IMR-90 (cell line): ENCODE data around the gene CTPS1. TPM values are rescaled to one million over a fixed set of nuclear protein-coding genes. Genes with fewer than 3 reads are reported as not detected.

Experiments
- ATAC-seq: fragments of 200-7000 bp; cut with Tn5 transposase; 2 replicates; pipeline ENCODE4 v1.9.1; 2020; ENCODE audit warnings: low read depth, mild to moderate bottlenecking, moderate library complexity
- BruUV-seq: library from RNA; stranded (reverse); fragments of 400-500 nt; replicated peaks from 2 replicates; lab custom pipeline; 2021; lab: Mats Ljungman, UMichigan
- CTCF ChIA-PET: fragments of 300-600 bp; formaldehyde crosslinking; extraction: SDS; loops from one replicate; lab custom pipeline; 2021; ENCODE audit warnings: antibody characterized with exemption; lab: Yijun Ruan, JAX
- POLR2A ChIA-PET: fragments of 300-600 bp; sonication (Branson Sonifier 250); formaldehyde crosslinking; loops from one replicate; lab custom pipeline; 2022; ENCODE audit warnings: antibody characterized with exemption; ENCODE audit not compliant: unreplicated experiment; lab: Charles Lee
- DNase-seq: peaks from one replicate; pipeline ENCODE4 v3.0.0; 2013
- H2AFZ ChIP-seq: replicated peaks from 2 replicates; pipeline ENCODE3; 2013; ENCODE audit warnings: low read length, mild to moderate bottlenecking; ENCODE audit not compliant: poor library complexity
- H2AK5ac ChIP-seq: 2 replicates; pipeline ENCODE4 v1.6.1; 2013; ENCODE audit warnings: low read depth, low read length, inconsistent platforms
- H2AK9ac ChIP-seq: replicated peaks from 2 replicates; pipeline ENCODE3; 2013; ENCODE audit warnings: mild to moderate bottlenecking, low read depth, low read length, moderate library complexity; ENCODE audit not compliant: poor library complexity
- H2BK120ac ChIP-seq: 2 replicates; pipeline ENCODE4 v1.6.1; 2013; ENCODE audit warnings: low read depth, low read length, inconsistent platforms
- H2BK15ac ChIP-seq: 3 replicates; pipeline ENCODE4 v1.6.1; 2013; ENCODE audit warnings: low read depth, low read length, inconsistent platforms
- H2BK20ac ChIP-seq: 2 replicates; pipeline ENCODE4 v1.6.1; 2013; ENCODE audit warnings: low read depth, mild to moderate bottlenecking, inconsistent platforms, low read length, moderate library complexity
- H2BK5ac ChIP-seq: 2 replicates; pipeline ENCODE4 v1.6.1; 2013; ENCODE audit warnings: mild to moderate bottlenecking, low read depth, low read length, inconsistent platforms; ENCODE audit not compliant: poor library complexity, severe bottlenecking
- H3K14ac ChIP-seq: replicated peaks from 2 replicates; pipeline ENCODE4 v1.6.1; 2013; ENCODE audit warnings: low read depth, low read length, inconsistent platforms
- H3K18ac ChIP-seq: 2 replicates; pipeline ENCODE4 v1.6.1; 2013; ENCODE audit warnings: low read depth, low read length, control low read depth
- H3K23ac ChIP-seq: 2 replicates; pipeline ENCODE4 v1.6.1; 2013; ENCODE audit warnings: low read depth, low read length, inconsistent platforms
- H3K27ac ChIP-seq: 2 replicates; pipeline ENCODE4 v1.5.1; 2013; ENCODE audit warnings: mild to moderate bottlenecking, control low read depth, low read length; ENCODE audit not compliant: insufficient read depth
- H3K27me3 ChIP-seq: 2 replicates; pipeline ENCODE4 v1.6.1; 2013; ENCODE audit warnings: low read length; ENCODE audit not compliant: control insufficient read depth, insufficient read depth
- H3K36me3 ChIP-seq: 2 replicates; pipeline ENCODE4 v1.6.1; 2013; ENCODE audit warnings: low read length, mixed read lengths; ENCODE audit not compliant: control insufficient read depth, insufficient read depth
- H3K4ac ChIP-seq: 2 replicates; pipeline ENCODE4 v1.6.1; 2013; ENCODE audit warnings: low read depth, low read length, inconsistent platforms
- H3K4me1 ChIP-seq: 2 replicates; pipeline ENCODE4 v1.6.1; 2013; ENCODE audit warnings: low read length, mixed read lengths; ENCODE audit not compliant: control insufficient read depth, insufficient read depth
- H3K4me2 ChIP-seq: 2 replicates; pipeline ENCODE4 v1.6.1; 2013; ENCODE audit warnings: low read depth, mild to moderate bottlenecking, control low read depth, low read length, moderate library complexity
- H3K4me3 ChIP-seq: 2 replicates; pipeline ENCODE4 v1.5.1; 2013; ENCODE audit warnings: low read depth, mild to moderate bottlenecking, control low read depth, low read length, moderate library complexity; ENCODE audit not compliant: insufficient read depth
- H3K56ac ChIP-seq: 2 replicates; pipeline ENCODE4 v1.6.1; 2013; ENCODE audit warnings: low read length, inconsistent platforms; ENCODE audit not compliant: insufficient read depth; ENCODE audit errors: extremely low read depth
- H3K79me1 ChIP-seq, 2 experiments: 2 replicates each; pipeline ENCODE4 v1.6.1; 2013; ENCODE audit warnings: low read length in 2 of 2, inconsistent platforms in 1 of 2, low read depth in 1 of 2
- H3K9ac ChIP-seq: 2 replicates; pipeline ENCODE4 v1.6.1; 2013; ENCODE audit warnings: low read depth, low read length, control low read depth
- H3K9me1 ChIP-seq: 2 replicates; pipeline ENCODE4 v1.6.1; 2013; ENCODE audit warnings: low read length, inconsistent platforms; ENCODE audit not compliant: insufficient read depth
- H3K9me3 ChIP-seq: 2 replicates; pipeline ENCODE4 v1.6.1; 2013; ENCODE audit warnings: low read length; ENCODE audit not compliant: control insufficient read depth, insufficient read depth
- H4K20me1 ChIP-seq: 2 replicates; pipeline ENCODE4 v1.6.1; 2013; ENCODE audit warnings: low read length, inconsistent platforms; ENCODE audit not compliant: insufficient read depth
- H4K5ac ChIP-seq: 2 replicates; pipeline ENCODE4 v1.6.1; 2013; ENCODE audit warnings: mild to moderate bottlenecking, low read depth, low read length, control low read depth
- H4K8ac ChIP-seq, 2 experiments: 2 replicates each; pipeline ENCODE4 v1.6.1; 2013; ENCODE audit warnings: low read depth in 2 of 2, low read length in 2 of 2, control low read depth in 1 of 2, inconsistent platforms in 1 of 2
- H4K91ac ChIP-seq: 2 replicates; pipeline ENCODE4 v1.6.1; 2013; ENCODE audit warnings: low read depth, low read length, inconsistent platforms; ENCODE audit not compliant: insufficient read depth
- BHLHE40 ChIP-seq: fragments of 150-350 bp; IDR thresholded peaks from 2 replicates; pipeline ENCODE4 v1.6.1; 2016; ENCODE audit warnings: mild to moderate bottlenecking, low read depth, low read length
- CEBPB ChIP-seq: IDR thresholded peaks from 2 replicates; pipeline ENCODE4 v1.6.1; 2012; ENCODE audit warnings: low read depth, low read length, improper control_type of control experiment
- CHD1 ChIP-seq: IDR thresholded peaks from 2 replicates; pipeline ENCODE4 v1.6.1; 2012; ENCODE audit warnings: low read depth, low read length, improper control_type of control experiment
- FOS ChIP-seq: fragments of 150-350 bp; IDR thresholded peaks from 2 replicates; pipeline ENCODE4 v1.6.1; 2016; ENCODE audit warnings: low read depth, low read length
- MAFK ChIP-seq: IDR thresholded peaks from 2 replicates; pipeline ENCODE4 v1.6.1; 2012; ENCODE audit warnings: low read depth, low read length, improper control_type of control experiment
- MAZ ChIP-seq: IDR thresholded peaks from 2 replicates; pipeline ENCODE4 v1.6.1; 2012; ENCODE audit warnings: low read depth, mild to moderate bottlenecking, low read length, improper control_type of control experiment, moderate library complexity, borderline replicate concordance
- MXI1 ChIP-seq: IDR thresholded peaks from 2 replicates; pipeline ENCODE4 v1.6.1; 2012; ENCODE audit warnings: low read depth, mild to moderate bottlenecking, low read length, moderate library complexity, borderline replicate concordance
- NFE2L2 ChIP-seq: fragments of 150-350 bp; IDR thresholded peaks from 2 replicates; pipeline ENCODE4 v1.6.1; 2016; ENCODE audit warnings: low read depth, mild to moderate bottlenecking, low read length
- POLR2A ChIP-seq: IDR thresholded peaks from 2 replicates; pipeline ENCODE4 v1.6.1; 2012; ENCODE audit warnings: mild to moderate bottlenecking, low read depth, low read length
- RAD21 ChIP-seq: IDR thresholded peaks from 2 replicates; pipeline ENCODE4 v1.6.1; 2012; ENCODE audit warnings: low read length, improper control_type of control experiment
- RCOR1 ChIP-seq: IDR thresholded peaks from 2 replicates; pipeline ENCODE4 v1.6.1; 2012; ENCODE audit warnings: mild to moderate bottlenecking, low read length, improper control_type of control experiment; ENCODE audit not compliant: insufficient replicate concordance
- RFX5 ChIP-seq: IDR thresholded peaks from 2 replicates; pipeline ENCODE4 v1.8.0; 2012; ENCODE audit warnings: low read depth, mild to moderate bottlenecking, low read length, moderate library complexity
- SMC3 ChIP-seq: fragments of 150-350 bp; IDR thresholded peaks from 2 replicates; pipeline ENCODE4 v1.6.1; 2016; ENCODE audit warnings: low read depth, mild to moderate bottlenecking, antibody characterized with exemption, low read length, moderate library complexity
- WGBS, 2 experiments: methylation state at CpG; one replicate each; pipeline versions ENCODE4 v1.1.5 to v1.1.7; 2013; ENCODE audit warnings: missing lambda C conversion rate in 2 of 2; ENCODE audit not compliant: insufficient read length in 1 of 2; ENCODE audit errors: extremely low coverage in 2 of 2; 5-methylcytosine and 5-hydroxymethylcytosine counted together
- dilution Hi-C: fragments of 300-500 bp; cut with HindIII; formaldehyde crosslinking; loops from one replicate; pipeline ENCODE4 v1.14.3; 2018; ENCODE audit warnings: low sequenced_read_pairs; ENCODE audit not compliant: unreplicated experiment
- in situ Hi-C: fragments of 300-500 bp; cut with MboI; formaldehyde crosslinking; loops from 3 replicates; pipeline ENCODE4 v1.14.3; 2019; ENCODE audit warnings: low sequenced_read_pairs, inconsistent platforms, mixed read lengths
- intact Hi-C: fragments of 100-400 bp; cut with micrococcal nuclease; formaldehyde crosslinking; loops from 2 replicates; pipeline ENCODE4 v1.10.0; 2022
- polyA plus RNA-seq, 3 experiments: library from polyadenylated mRNA; depleted of rRNA; stranded (reverse); fragments of >200 nt; gene quantifications; 2 replicates each; pipeline ENCODE4 v1.2.3, GENCODE V29; 2012; ENCODE audit warnings: low replicate concordance in 1 of 3
- total RNA-seq: library from RNA; depleted of rRNA; stranded (reverse); fragments of >200 nt; gene quantifications from 2 replicates; pipeline ENCODE4 v1.2.3, GENCODE V29; 2012
- TF ChIP-seq, protein P1 (sequence below): fragments of 150-350 bp; IDR thresholded peaks from 2 replicates; pipeline ENCODE4 v1.6.1; 2017; ENCODE audit warnings: mild to moderate bottlenecking, antibody characterized with exemption, low read length, low read depth
- TF ChIP-seq, protein P2 (sequence below): conservative IDR thresholded peaks from 2 replicates; pipeline ENCODE4 v1.5.1; 2012; ENCODE audit warnings: mild to moderate bottlenecking, low read depth, low read length, improper control_type of control experiment
- TF ChIP-seq, protein P3 (sequence below): fragments of 150-350 bp; IDR thresholded peaks from 2 replicates; pipeline ENCODE4 v1.6.1; 2016; ENCODE audit warnings: low read depth, mild to moderate bottlenecking, low read length, moderate library complexity, borderline replicate concordance

Gene CTPS1
- total and polyA plus RNA-seq, 2 of the 4 experiments (the other 2 are of a cell fraction) = 40.4 to 41.0 TPM

DNA sequence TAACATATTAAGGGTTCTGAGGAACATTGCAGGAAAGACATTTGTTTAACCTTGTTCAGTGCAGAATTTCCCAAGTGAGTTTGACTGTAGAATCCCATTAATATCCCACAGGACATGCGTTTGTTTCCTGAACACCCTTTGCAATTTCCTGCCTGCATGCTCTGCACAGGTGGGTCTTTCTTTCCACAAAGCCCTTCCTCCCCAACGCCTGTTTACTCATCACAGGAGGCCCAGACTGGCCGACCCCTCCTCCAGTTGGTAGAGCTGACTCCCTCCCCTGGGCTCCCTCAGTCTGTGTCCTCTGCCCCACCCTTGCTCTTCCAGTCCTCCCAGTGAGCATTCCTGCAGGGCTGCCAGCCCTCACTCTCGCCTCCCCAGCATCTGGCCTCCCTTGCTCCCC is 47.5 kb upstream of the CTPS1 start:
- Histone ChIP-seq H3K9ac (no peak overlapping the region), H3K4me2 (no peak overlapping the region), H2AK5ac (no peak overlapping the region), H3K79me1 (no peaks in the 10 kb centered on the region), H3K56ac (no peak overlapping the region), H3K4ac (no peak overlapping the region), H2BK20ac (no peak overlapping the region), H3K27me3 (no peaks in the 10 kb centered on the region; the same call in 1 of the 2 replicates), H3K27ac (no peak overlapping the region), H3K14ac (no peak overlapping the region), H4K20me1 (no peaks in the 10 kb centered on the region), H2BK5ac (no peak overlapping the region), H2AFZ (no peak overlapping the region), H4K8ac (no peak overlapping the region), H3K18ac (no peak overlapping the region), H3K23ac (no peak overlapping the region), H4K91ac (no peak overlapping the region), H2BK120ac (no peak overlapping the region), H3K36me3 (no peaks in the 10 kb centered on the region), H3K9me1 (peaks cover 4% of the 10 kb centered on the region; the same call in 1 of the 2 replicates), H3K9me3 (no peaks in the 10 kb centered on the region), H3K4me3 (no peak overlapping the region), H3K4me1 (peaks cover 4% of the 10 kb centered on the region), H2BK15ac (no peak overlapping the region), H2AK9ac (no peak overlapping the region), H4K5ac (no peak overlapping the region)
- WGBS, 2 experiments = 13% methylated on average over 3 of the region's 4 CpGs; no CpG with 5 or more reads in 1 of the 2 experiments
- in situ Hi-C loops = no loop called here
- ChIA-PET CTCF (no interaction called here), POLR2A (no interaction called here)
- no peak for TF ChIP-seq CHD1
- TF ChIP-seq MAZ = no peak
- TF ChIP-seq CEBPB = no peak
- TF ChIP-seq, protein P1, sequence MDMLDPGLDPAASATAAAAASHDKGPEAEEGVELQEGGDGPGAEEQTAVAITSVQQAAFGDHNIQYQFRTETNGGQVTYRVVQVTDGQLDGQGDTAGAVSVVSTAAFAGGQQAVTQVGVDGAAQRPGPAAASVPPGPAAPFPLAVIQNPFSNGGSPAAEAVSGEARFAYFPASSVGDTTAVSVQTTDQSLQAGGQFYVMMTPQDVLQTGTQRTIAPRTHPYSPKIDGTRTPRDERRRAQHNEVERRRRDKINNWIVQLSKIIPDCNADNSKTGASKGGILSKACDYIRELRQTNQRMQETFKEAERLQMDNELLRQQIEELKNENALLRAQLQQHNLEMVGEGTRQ = no peak
- TF ChIP-seq, protein P2, sequence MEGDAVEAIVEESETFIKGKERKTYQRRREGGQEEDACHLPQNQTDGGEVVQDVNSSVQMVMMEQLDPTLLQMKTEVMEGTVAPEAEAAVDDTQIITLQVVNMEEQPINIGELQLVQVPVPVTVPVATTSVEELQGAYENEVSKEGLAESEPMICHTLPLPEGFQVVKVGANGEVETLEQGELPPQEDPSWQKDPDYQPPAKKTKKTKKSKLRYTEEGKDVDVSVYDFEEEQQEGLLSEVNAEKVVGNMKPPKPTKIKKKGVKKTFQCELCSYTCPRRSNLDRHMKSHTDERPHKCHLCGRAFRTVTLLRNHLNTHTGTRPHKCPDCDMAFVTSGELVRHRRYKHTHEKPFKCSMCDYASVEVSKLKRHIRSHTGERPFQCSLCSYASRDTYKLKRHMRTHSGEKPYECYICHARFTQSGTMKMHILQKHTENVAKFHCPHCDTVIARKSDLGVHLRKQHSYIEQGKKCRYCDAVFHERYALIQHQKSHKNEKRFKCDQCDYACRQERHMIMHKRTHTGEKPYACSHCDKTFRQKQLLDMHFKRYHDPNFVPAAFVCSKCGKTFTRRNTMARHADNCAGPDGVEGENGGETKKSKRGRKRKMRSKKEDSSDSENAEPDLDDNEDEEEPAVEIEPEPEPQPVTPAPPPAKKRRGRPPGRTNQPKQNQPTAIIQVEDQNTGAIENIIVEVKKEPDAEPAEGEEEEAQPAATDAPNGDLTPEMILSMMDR = no peak
- no peak for TF ChIP-seq MAFK
- TF ChIP-seq SMC3 = no peak
- no peak for TF ChIP-seq RAD21
- TF ChIP-seq, protein P3, sequence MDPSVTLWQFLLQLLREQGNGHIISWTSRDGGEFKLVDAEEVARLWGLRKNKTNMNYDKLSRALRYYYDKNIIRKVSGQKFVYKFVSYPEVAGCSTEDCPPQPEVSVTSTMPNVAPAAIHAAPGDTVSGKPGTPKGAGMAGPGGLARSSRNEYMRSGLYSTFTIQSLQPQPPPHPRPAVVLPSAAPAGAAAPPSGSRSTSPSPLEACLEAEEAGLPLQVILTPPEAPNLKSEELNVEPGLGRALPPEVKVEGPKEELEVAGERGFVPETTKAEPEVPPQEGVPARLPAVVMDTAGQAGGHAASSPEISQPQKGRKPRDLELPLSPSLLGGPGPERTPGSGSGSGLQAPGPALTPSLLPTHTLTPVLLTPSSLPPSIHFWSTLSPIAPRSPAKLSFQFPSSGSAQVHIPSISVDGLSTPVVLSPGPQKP = no peak
- TF ChIP-seq MXI1 = no peak
- TF ChIP-seq RCOR1 = no peak
- no peak for TF ChIP-seq POLR2A
- no peak for TF ChIP-seq RFX5
- TF ChIP-seq FOS = no peak
- TF ChIP-seq BHLHE40 = no peak
- no peak for TF ChIP-seq NFE2L2
- dilution Hi-C loops = no loop called here
- DNase-seq (no peak), ATAC-seq (no peak)
- BruUV-seq = no TSS peak
- intact Hi-C loops = no loop called here
